Vagina (tissue), 2 donors: ENCODE data around the gene MMP23B. TPM values are rescaled to one million over a fixed set of nuclear protein-coding genes. Genes with fewer than 3 reads are reported as not detected.

Source experiments
- DNase-seq, 2 donors: peaks; one replicate each; pipeline ENCODE4 v3.0.0-alpha.2; 2017; ENCODE audit errors: extremely low spot score in 2 of 2
- H3K27ac ChIP-seq: fragments of 200-600 bp; sonication (generic); one replicate; pipeline ENCODE4 v1.5.1; 2019
- H3K27me3 ChIP-seq: fragments of 200-600 bp; sonication (generic); one replicate; pipeline ENCODE4 v1.5.1; 2019
- H3K36me3 ChIP-seq, 2 donors: fragments of 200-600 bp; sonication (generic); one replicate each; pipeline ENCODE4 v1.5.1; 2017 to 2019
- H3K4me1 ChIP-seq: fragments of 200-600 bp; sonication (generic); one replicate; pipeline ENCODE4 v1.5.1; 2019
- H3K4me3 ChIP-seq, 2 donors: fragments of 200-600 bp; sonication (generic); 1 replicate in 1 of 2; 2 replicates in 1 of 2; pipeline ENCODE4 v1.5.1; 2016 to 2019
- H3K9me3 ChIP-seq: fragments of 200-600 bp; sonication (generic); one replicate; pipeline ENCODE4 v1.5.1; 2019
- POLR2A ChIP-seq, 2 donors: fragments of 450-650 bp; IDR thresholded peaks; one replicate each; pipeline ENCODE4 v1.6.1; 2017; ENCODE audit warnings: antibody characterized with exemption in 2 of 2, mild to moderate bottlenecking in 2 of 2, moderate library complexity in 2 of 2
- POLR2AphosphoS5 ChIP-seq, 2 donors: sonication (generic); formaldehyde crosslinking; IDR thresholded peaks; one replicate each; pipeline ENCODE4 v1.9.0; 2017; ENCODE audit warnings: antibody characterized with exemption in 2 of 2, mild to moderate bottlenecking in 2 of 2, low read depth in 1 of 2; ENCODE audit not compliant: insufficient read depth in 1 of 2
- intact Hi-C: fragments of 100-400 bp; cut with DNase I; formaldehyde crosslinking; loops from one replicate; pipeline ENCODE4 v1.15.1; 2023
- total RNA-seq: library from RNA; depleted of rRNA; stranded (reverse); fragments of >200 nt; gene quantifications from one replicate; pipeline ENCODE4 v1.2.3, GENCODE V29; 2016
- TF ChIP-seq, protein P1 (sequence below), 3 experiments: fragments of 450-650 bp in 2 of 3; fragments of 200-600 bp in 1 of 3; sonication (generic) in 1 of 3; IDR thresholded peaks; one replicate each; pipeline ENCODE4 v1.5.1; 2017 to 2019; ENCODE audit warnings: antibody characterized with exemption in 3 of 3, mild to moderate bottlenecking in 2 of 3, moderate library complexity in 2 of 3

Gene MMP23B
- total RNA-seq, 1 donor from 2014 or later: 42.7 TPM

- Histone ChIP-seq H3K4me3 (peak overlapping the region; percentile 92 to 94), H3K27ac (no peak overlapping the region), H3K27me3 (no peaks in the 10 kb centered on the region), H3K4me1 (peaks cover 40% of the 10 kb centered on the region), H3K9me3 (no peaks in the 10 kb centered on the region), H3K36me3 (peaks cover 0 to 9% of the 10 kb centered on the region in 2 donors)
- TF ChIP-seq POLR2A (IDR thresholded peaks at IDR 0.05) (no peak), POLR2AphosphoS5 (IDR thresholded peaks at IDR 0.05; ENCODE audit: insufficient read depth in 1 of 2, low read depth in 1 of 2) (no peak)
- TF ChIP-seq, protein P1, sequence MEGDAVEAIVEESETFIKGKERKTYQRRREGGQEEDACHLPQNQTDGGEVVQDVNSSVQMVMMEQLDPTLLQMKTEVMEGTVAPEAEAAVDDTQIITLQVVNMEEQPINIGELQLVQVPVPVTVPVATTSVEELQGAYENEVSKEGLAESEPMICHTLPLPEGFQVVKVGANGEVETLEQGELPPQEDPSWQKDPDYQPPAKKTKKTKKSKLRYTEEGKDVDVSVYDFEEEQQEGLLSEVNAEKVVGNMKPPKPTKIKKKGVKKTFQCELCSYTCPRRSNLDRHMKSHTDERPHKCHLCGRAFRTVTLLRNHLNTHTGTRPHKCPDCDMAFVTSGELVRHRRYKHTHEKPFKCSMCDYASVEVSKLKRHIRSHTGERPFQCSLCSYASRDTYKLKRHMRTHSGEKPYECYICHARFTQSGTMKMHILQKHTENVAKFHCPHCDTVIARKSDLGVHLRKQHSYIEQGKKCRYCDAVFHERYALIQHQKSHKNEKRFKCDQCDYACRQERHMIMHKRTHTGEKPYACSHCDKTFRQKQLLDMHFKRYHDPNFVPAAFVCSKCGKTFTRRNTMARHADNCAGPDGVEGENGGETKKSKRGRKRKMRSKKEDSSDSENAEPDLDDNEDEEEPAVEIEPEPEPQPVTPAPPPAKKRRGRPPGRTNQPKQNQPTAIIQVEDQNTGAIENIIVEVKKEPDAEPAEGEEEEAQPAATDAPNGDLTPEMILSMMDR (IDR thresholded peaks at IDR 0.05): no peak
- DNase-seq: no peak
- intact Hi-C loops: no loop called here
Observed at GRCh38 chr1:1616838-1617237, 15.1 kb upstream of the MMP23B start.

- no peaks in the 10 kb centered on the region for H3K9me3 ChIP-seq
Observed at GRCh38 chr1:1617516-1617915, 14.5 kb upstream of the MMP23B start.

GRCh38 chr1:1617925-1618324 lies 14.0 kb upstream of the MMP23B start:
- no peak overlapping the region for H3K27ac ChIP-seq
- intact Hi-C loops: no loop called here
- H3K9me3 ChIP-seq: no peaks in the 10 kb centered on the region
- H3K27me3 ChIP-seq: no peaks in the 10 kb centered on the region
- peaks cover 0 to 9% of the 10 kb centered on the region in 2 donors for H3K36me3 ChIP-seq
- DNase-seq: no peak
- no peak for TF ChIP-seq POLR2A (IDR thresholded peaks at IDR 0.05)
- TF ChIP-seq POLR2AphosphoS5 (IDR thresholded peaks at IDR 0.05; ENCODE audit: insufficient read depth in 1 of 2, low read depth in 1 of 2): no peak
- TF ChIP-seq, protein P1 (IDR thresholded peaks at IDR 0.05): no peak
- H3K4me1 ChIP-seq: peaks cover 40% of the 10 kb centered on the region
- no peak overlapping the region for H3K4me3 ChIP-seq

More at GRCh38 chr1:1617516-1617915, 14.5 kb upstream of the MMP23B start:
- no peak for TF ChIP-seq POLR2A (IDR thresholded peaks at IDR 0.05)
- Histone ChIP-seq H3K27ac (no peak overlapping the region), H3K36me3 (peaks cover 0 to 9% of the 10 kb centered on the region in 2 donors), H3K27me3 (no peaks in the 10 kb centered on the region), H3K4me1 (peaks cover 40% of the 10 kb centered on the region), H3K4me3 (no peak overlapping the region)
- intact Hi-C loops: no loop called here
- no peak for DNase-seq

- Histone ChIP-seq H3K4me3 (no peak overlapping the region), H3K4me1 (peaks cover 37% of the 10 kb centered on the region)
- TF ChIP-seq POLR2AphosphoS5 (IDR thresholded peaks at IDR 0.05; ENCODE audit: insufficient read depth in 1 of 2, low read depth in 1 of 2) (no peak), POLR2A (IDR thresholded peaks at IDR 0.05) (no peak)
- TF ChIP-seq, protein P1 (IDR thresholded peaks at IDR 0.05): no peak
Observed at GRCh38 chr1:1618396-1619068, 13.4 kb upstream of the MMP23B start.

GRCh38 chr1:1619917-1620361 lies 12.0 kb upstream of the MMP23B start:
- intact Hi-C loops: no loop called here
- no peak for DNase-seq
- H3K27me3 ChIP-seq: no peaks in the 10 kb centered on the region
- TF ChIP-seq, protein P1 (IDR thresholded peaks at IDR 0.05): no peak
- no peak for TF ChIP-seq POLR2A (IDR thresholded peaks at IDR 0.05)
- no peak for TF ChIP-seq POLR2AphosphoS5 (IDR thresholded peaks at IDR 0.05; ENCODE audit: insufficient read depth in 1 of 2, low read depth in 1 of 2)
- no peak overlapping the region for H3K27ac ChIP-seq
- H3K36me3 ChIP-seq: peaks cover 0 to 9% of the 10 kb centered on the region in 2 donors
- peaks cover 23% of the 10 kb centered on the region for H3K4me1 ChIP-seq
- no peak overlapping the region for H3K4me3 ChIP-seq
- H3K9me3 ChIP-seq: no peaks in the 10 kb centered on the region

More at GRCh38 chr1:1618396-1619068, 13.4 kb upstream of the MMP23B start:
- Histone ChIP-seq H3K27ac (no peak overlapping the region), H3K27me3 (no peaks in the 10 kb centered on the region), H3K36me3 (peaks cover 0 to 9% of the 10 kb centered on the region in 2 donors), H3K9me3 (no peaks in the 10 kb centered on the region)
- intact Hi-C loops: no loop called here
- DNase-seq: no peak
